ENCODE measurements around the gene CIDEA.

Gene CIDEA

GRCh38 chr18:12245793-12246135 is 8.4 kb upstream of the CIDEA start:
- Histone ChIP-seq H2AFZ (ENCODE audit: low read depth, low read length, severe bottlenecking) (no peak overlapping the region), H3K27ac (ENCODE audit: low read depth, low read length) (no peak overlapping the region), H3K79me2 (ENCODE audit: insufficient read depth, low read length) (no peaks in the 10 kb centered on the region), H3K9ac (ENCODE audit: low read length) (no peak overlapping the region), H3K9me3 (ENCODE audit: insufficient read depth, low read length) (no peaks in the 10 kb centered on the region), H3F3A (ENCODE audit: insufficient read depth) (no peaks in the 10 kb centered on the region), H3K4me3 (ENCODE audit: insufficient read depth, low read length, poor library complexity, severe bottlenecking) (no peak overlapping the region), H3K36me3 (ENCODE audit: low read length) (no peaks in the 10 kb centered on the region), H3K27me3 (ENCODE audit: low read length) (no peaks in the 10 kb centered on the region), H4K20me1 (ENCODE audit: low read depth, low read length) (no peaks in the 10 kb centered on the region), H3K9me2 (replicated peaks; ENCODE audit: insufficient read depth, low read length) (no peaks in the 10 kb centered on the region), H3K4me2 (ENCODE audit: low read depth, low read length, poor library complexity, severe bottlenecking) (no peak overlapping the region)
- TF ChIP-seq CTCF (IDR thresholded peaks at IDR 0.05; ENCODE audit: insufficient read depth, low read length, poor library complexity, severe bottlenecking), result no peak
- TF ChIP-seq EZH2phosphoT487 (conservative IDR thresholded peaks at IDR 0.05; ENCODE audit: low read length), result no peak

GRCh38 chr18:12246849-12247808 is 7.0 kb upstream of the CIDEA start:
- H3F3A ChIP-seq (ENCODE audit: insufficient read depth), result no peaks in the 10 kb centered on the region
- H3K4me3 ChIP-seq (ENCODE audit: insufficient read depth, low read length, poor library complexity, severe bottlenecking), result no peak overlapping the region
- no peaks in the 10 kb centered on the region for H3K9me3 ChIP-seq (ENCODE audit: insufficient read depth, low read length)
- H3K4me2 ChIP-seq (ENCODE audit: low read depth, low read length, poor library complexity, severe bottlenecking), result no peak overlapping the region
- TF ChIP-seq CTCF (IDR thresholded peaks at IDR 0.05; ENCODE audit: insufficient read depth, low read length, poor library complexity, severe bottlenecking) (no peak), EZH2phosphoT487 (conservative IDR thresholded peaks at IDR 0.05; ENCODE audit: low read length) (no peak)
- H3K36me3 ChIP-seq (ENCODE audit: low read length), result no peaks in the 10 kb centered on the region
- no peak overlapping the region for H3K27ac ChIP-seq (ENCODE audit: low read depth, low read length)
- no peaks in the 10 kb centered on the region for H4K20me1 ChIP-seq (ENCODE audit: low read depth, low read length)
- no peak overlapping the region for H3K9ac ChIP-seq (ENCODE audit: low read length)
- no peaks in the 10 kb centered on the region for H3K9me2 ChIP-seq (replicated peaks; ENCODE audit: insufficient read depth, low read length)
- H3K27me3 ChIP-seq (ENCODE audit: low read length), result no peaks in the 10 kb centered on the region
- H3K79me2 ChIP-seq (ENCODE audit: insufficient read depth, low read length), result no peaks in the 10 kb centered on the region
- H2AFZ ChIP-seq (ENCODE audit: low read depth, low read length, severe bottlenecking), result no peak overlapping the region

GRCh38 chr18:12247946-12248345 is 6.2 kb upstream of the CIDEA start:
- Histone ChIP-seq H2AFZ (ENCODE audit: low read depth, low read length, severe bottlenecking) (no peak overlapping the region), H3K79me2 (ENCODE audit: insufficient read depth, low read length) (no peaks in the 10 kb centered on the region), H3K9ac (ENCODE audit: low read length) (no peak overlapping the region), H3K4me2 (ENCODE audit: low read depth, low read length, poor library complexity, severe bottlenecking) (no peak overlapping the region), H3F3A (ENCODE audit: insufficient read depth) (no peaks in the 10 kb centered on the region), H3K9me3 (ENCODE audit: insufficient read depth, low read length) (no peaks in the 10 kb centered on the region), H3K36me3 (ENCODE audit: low read length) (no peaks in the 10 kb centered on the region), H3K4me3 (ENCODE audit: insufficient read depth, low read length, poor library complexity, severe bottlenecking) (no peak overlapping the region), H3K27me3 (ENCODE audit: low read length) (no peaks in the 10 kb centered on the region), H4K20me1 (ENCODE audit: low read depth, low read length) (no peaks in the 10 kb centered on the region), H3K27ac (ENCODE audit: low read depth, low read length) (no peak overlapping the region), H3K9me2 (replicated peaks; ENCODE audit: insufficient read depth, low read length) (no peaks in the 10 kb centered on the region)
- TF ChIP-seq CTCF (IDR thresholded peaks at IDR 0.05; ENCODE audit: insufficient read depth, low read length, poor library complexity, severe bottlenecking) (no peak), EZH2phosphoT487 (conservative IDR thresholded peaks at IDR 0.05; ENCODE audit: low read length) (no peak)

Data from SU-DHL-6 (cell line).